HTR-8/SVneo (cell line): ENCODE results near the gene RIT2.
"Not testable (repeated sequence)": the region's sequence is repeated elsewhere in the genome, so short reads cannot be mapped to it uniquely, and the experiment has no call there.

ENCODE experiments used
- DNase-seq: peaks from one replicate; pipeline ENCODE4 v3.0.0; 2011; ENCODE audit warnings: low spot score, mixed read lengths; ENCODE audit not compliant: insufficient read length
- FAIRE-seq: peaks from 2 replicates; lab custom pipeline; 2011; peaks lifted over from hg19 to GRCh38; lab: Jason Lieb, UNC

RIT2 gene

GRCh38 chr18:42860548-42860947 lies 254.9 kb downstream of the RIT2 start:
- FAIRE-seq (no peak), DNase-seq (no peak)

- DNase-seq (no peak), FAIRE-seq (no peak)
These were observed 255.5 kb downstream of the RIT2 start for GRCh38 chr18:42860011-42860410.

GRCh38 chr18:42854558-42854957 lies 260.9 kb downstream of the RIT2 start:
- DNase-seq (no peak), FAIRE-seq (no peak)

GRCh38 chr18:42850174-42851083 lies 265.1 kb downstream of the RIT2 start:
- no peak for DNase-seq
- no peak for FAIRE-seq

- DNase-seq (no peak), FAIRE-seq (no peak)
These were observed 276.1 kb downstream of the RIT2 start for GRCh38 chr18:42839408-42839807.

GRCh38 chr18:42838546-42839145 lies 276.8 kb downstream of the RIT2 start:
- DNase-seq (no peak), FAIRE-seq (no peak)

- no peak for FAIRE-seq
- no peak for DNase-seq
These were observed 284.5 kb downstream of the RIT2 start for GRCh38 chr18:42830936-42831335.

- no peak for FAIRE-seq
These were observed 286.6 kb downstream of the RIT2 start for GRCh38 chr18:42828881-42829280.

GRCh38 chr18:42824178-42824577 lies 291.3 kb downstream of the RIT2 start:
- no peak for DNase-seq
- FAIRE-seq: no peak

More at GRCh38 chr18:42828881-42829280, 286.6 kb downstream of the RIT2 start:
- DNase-seq: no peak

GRCh38 chr18:42822711-42823110 lies 292.8 kb downstream of the RIT2 start:
- no peak for FAIRE-seq
- no peak for DNase-seq

GRCh38 chr18:42821492-42821891 lies 294.0 kb downstream of the RIT2 start:
- FAIRE-seq: no peak
- DNase-seq: no peak

GRCh38 chr18:42814618-42815017 lies 300.9 kb downstream of the RIT2 start:
- FAIRE-seq (no peak), DNase-seq (no peak)

- FAIRE-seq (no peak), DNase-seq (no peak)
These were observed 301.3 kb downstream of the RIT2 start for GRCh38 chr18:42814184-42814583.

GRCh38 chr18:42813570-42813969 lies 301.9 kb downstream of the RIT2 start:
- FAIRE-seq (no peak), DNase-seq (no peak)

GRCh38 chr18:42807887-42808286 lies 307.6 kb downstream of the RIT2 start:
- DNase-seq (no peak), FAIRE-seq (no peak)

GRCh38 chr18:42801706-42802105 lies 313.8 kb downstream of the RIT2 start:
- no peak for DNase-seq
- no peak for FAIRE-seq

- no peak for DNase-seq
- no peak for FAIRE-seq
These were observed 316.8 kb downstream of the RIT2 start for GRCh38 chr18:42798606-42799170.

GRCh38 chr18:42795213-42795789 lies 320.2 kb downstream of the RIT2 start:
- not testable (repeated sequence) for FAIRE-seq

GRCh38 chr18:42792731-42793130 lies 322.8 kb downstream of the RIT2 start:
- no peak for DNase-seq
- no peak for FAIRE-seq

More at GRCh38 chr18:42795213-42795789, 320.2 kb downstream of the RIT2 start:
- DNase-seq: not testable (repeated sequence)

- DNase-seq (no peak), FAIRE-seq (no peak)
These were observed 330.9 kb downstream of the RIT2 start for GRCh38 chr18:42784632-42785031.

GRCh38 chr18:42782929-42783328 lies 332.6 kb downstream of the RIT2 start:
- no peak for DNase-seq
- FAIRE-seq: no peak
